Uterus (tissue), 2 donors: Measurements from ENCODE around the gene OR2T6.
"Not testable (repeated sequence)": the region's sequence is repeated elsewhere in the genome, so short reads cannot be mapped to it uniquely, and the experiment has no call there.

Experiments
- POLR2A ChIP-seq, 2 donors: fragments of 450-650 bp; IDR thresholded peaks; one replicate each; pipeline ENCODE4 v1.6.1; 2016; ENCODE audit warnings: antibody characterized with exemption in 2 of 2, mild to moderate bottlenecking in 1 of 2, moderate library complexity in 1 of 2
- TF ChIP-seq, protein P1 (sequence below), 4 experiments: fragments of 200-600 bp in 2 of 4; fragments of 450-650 bp in 2 of 4; sonication (generic) in 2 of 4; IDR thresholded peaks; one replicate each; pipeline ENCODE4 v1.5.1; 2016 to 2019; ENCODE audit warnings: antibody characterized with exemption in 4 of 4, mild to moderate bottlenecking in 2 of 4, moderate library complexity in 1 of 4

- TF ChIP-seq, protein P1, sequence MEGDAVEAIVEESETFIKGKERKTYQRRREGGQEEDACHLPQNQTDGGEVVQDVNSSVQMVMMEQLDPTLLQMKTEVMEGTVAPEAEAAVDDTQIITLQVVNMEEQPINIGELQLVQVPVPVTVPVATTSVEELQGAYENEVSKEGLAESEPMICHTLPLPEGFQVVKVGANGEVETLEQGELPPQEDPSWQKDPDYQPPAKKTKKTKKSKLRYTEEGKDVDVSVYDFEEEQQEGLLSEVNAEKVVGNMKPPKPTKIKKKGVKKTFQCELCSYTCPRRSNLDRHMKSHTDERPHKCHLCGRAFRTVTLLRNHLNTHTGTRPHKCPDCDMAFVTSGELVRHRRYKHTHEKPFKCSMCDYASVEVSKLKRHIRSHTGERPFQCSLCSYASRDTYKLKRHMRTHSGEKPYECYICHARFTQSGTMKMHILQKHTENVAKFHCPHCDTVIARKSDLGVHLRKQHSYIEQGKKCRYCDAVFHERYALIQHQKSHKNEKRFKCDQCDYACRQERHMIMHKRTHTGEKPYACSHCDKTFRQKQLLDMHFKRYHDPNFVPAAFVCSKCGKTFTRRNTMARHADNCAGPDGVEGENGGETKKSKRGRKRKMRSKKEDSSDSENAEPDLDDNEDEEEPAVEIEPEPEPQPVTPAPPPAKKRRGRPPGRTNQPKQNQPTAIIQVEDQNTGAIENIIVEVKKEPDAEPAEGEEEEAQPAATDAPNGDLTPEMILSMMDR (IDR thresholded peaks at IDR 0.05), result not testable (repeated sequence)
- not testable (repeated sequence) for TF ChIP-seq POLR2A (IDR thresholded peaks at IDR 0.05)
These were observed 59.4 kb downstream of the OR2T6 start for GRCh38 chr1:248434913-248435312.
